Activated naive CD8-positive, alpha-beta T cell treated with anti-CD3 and anti-CD28 coated beads, Interleukin-2, amount 10 ng/mL, durations not matched to agents 7 days and 5 days (primary cell): ENCODE measurements around the gene C1QTNF1. TPM values are rescaled to one million over a fixed set of nuclear protein-coding genes. Genes with fewer than 3 reads are reported as not detected.
"Not testable (repeated sequence)": the region's sequence is repeated elsewhere in the genome, so short reads cannot be mapped to it uniquely, and the experiment has no call there.

Experiments used
- ATAC-seq: fragments of 150-1000 bp; cut with Tn5 transposase; one replicate; pipeline ENCODE4 v1.10.0; 2021; ENCODE audit warnings: low read depth, moderate library complexity
- POLR2A ChIA-PET: fragments of 350-600 bp; sonication (Branson Sonifier 250); formaldehyde crosslinking; loops from one replicate; lab custom pipeline; 2021; ENCODE audit warnings: antibody characterized with exemption; lab: Charles Lee
- DNase-seq: peaks from one replicate; pipeline ENCODE4 v3.0.0; 2021
- H3K27ac Mint-ChIP-seq: one replicate; pipeline ENCODE4 v1.8.0; 2022; ENCODE audit warnings: mild to moderate bottlenecking, mixed read lengths
- H3K27me3 Mint-ChIP-seq: one replicate; pipeline ENCODE4 v1.8.0; 2022; ENCODE audit warnings: mild to moderate bottlenecking, moderate library complexity, mixed read lengths
- H3K36me3 Mint-ChIP-seq: one replicate; pipeline ENCODE4 v1.8.0; 2021; ENCODE audit warnings: mild to moderate bottlenecking, mixed read lengths
- H3K4me1 Mint-ChIP-seq: one replicate; pipeline ENCODE4 v1.8.0; 2021; ENCODE audit warnings: mixed read lengths
- H3K4me3 Mint-ChIP-seq: one replicate; pipeline ENCODE4 v1.8.0; 2022; ENCODE audit warnings: mild to moderate bottlenecking, moderate library complexity, mixed read lengths
- H3K9me3 Mint-ChIP-seq: one replicate; pipeline ENCODE4 v1.8.0; 2021; ENCODE audit warnings: mixed read lengths
- total RNA-seq, 2 experiments: library from RNA; stranded (reverse); gene quantifications; one replicate each; pipeline ENCODE4 v1.2.3, GENCODE V29; 2021

The C1QTNF1 gene
- total RNA-seq, 2 experiments from 2014 or later, result not detected

DNA sequence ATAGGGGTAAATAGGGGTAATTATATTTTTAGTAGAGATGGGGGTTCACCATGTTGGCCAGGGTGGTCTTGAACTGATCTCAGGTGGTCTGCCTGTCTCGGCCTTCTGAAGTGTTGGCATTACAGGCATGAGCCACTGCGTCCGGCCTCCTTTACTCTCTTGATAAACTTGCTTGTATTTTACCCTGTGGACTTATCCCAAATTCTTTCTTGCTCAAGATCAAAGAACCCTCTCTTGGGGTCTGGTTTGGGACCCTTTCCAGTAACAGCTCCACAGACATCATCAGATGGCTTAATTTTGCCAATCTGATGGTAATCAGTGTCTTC lies 5.6 kb upstream of the C1QTNF1 start:
- H3K4me3 Mint-ChIP-seq, result no peak overlapping the region
- H3K36me3 Mint-ChIP-seq, result peaks cover 1% of the 10 kb centered on the region
- ATAC-seq, result no peak
- peaks cover 3% of the 10 kb centered on the region for H3K4me1 Mint-ChIP-seq
- DNase-seq, result no peak
- H3K27ac Mint-ChIP-seq, result no peak overlapping the region
- POLR2A ChIA-PET, result interaction anchor here (0.6 kb wide), 1 partner anchor 18 kb away, joined by 4 read pairs; no protein-coding TSS in a partner anchor
- H3K9me3 Mint-ChIP-seq, result peaks cover 3% of the 10 kb centered on the region
- peaks cover 45% of the 10 kb centered on the region for H3K27me3 Mint-ChIP-seq

DNA sequence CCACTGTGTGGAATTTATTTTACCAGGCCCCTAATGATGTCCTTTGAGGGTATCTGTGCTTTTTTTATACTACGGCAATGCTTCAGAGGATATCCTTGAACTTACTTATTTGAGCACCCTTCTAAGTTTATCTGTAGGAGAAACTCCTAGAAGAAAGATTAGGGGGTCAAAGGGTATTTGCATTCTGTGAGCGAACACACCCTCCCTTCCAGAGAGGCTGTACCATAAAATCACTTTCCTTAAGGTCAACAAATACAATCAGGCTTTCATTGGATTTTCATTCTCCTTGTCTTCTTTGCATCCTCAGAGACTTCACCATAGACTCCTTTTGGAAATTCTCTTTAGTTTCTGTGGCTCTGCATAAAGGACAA lies 4.7 kb upstream of the C1QTNF1 start:
- no peak for ATAC-seq
- no peaks in the 10 kb centered on the region for H3K36me3 Mint-ChIP-seq
- H3K27ac Mint-ChIP-seq, result no peak overlapping the region
- peaks cover 2% of the 10 kb centered on the region for H3K9me3 Mint-ChIP-seq
- H3K27me3 Mint-ChIP-seq, result peaks cover 48% of the 10 kb centered on the region
- no peak overlapping the region for H3K4me3 Mint-ChIP-seq
- POLR2A ChIA-PET, result no interaction called here
- H3K4me1 Mint-ChIP-seq, result peaks cover 6% of the 10 kb centered on the region
- DNase-seq, result no peak

DNA sequence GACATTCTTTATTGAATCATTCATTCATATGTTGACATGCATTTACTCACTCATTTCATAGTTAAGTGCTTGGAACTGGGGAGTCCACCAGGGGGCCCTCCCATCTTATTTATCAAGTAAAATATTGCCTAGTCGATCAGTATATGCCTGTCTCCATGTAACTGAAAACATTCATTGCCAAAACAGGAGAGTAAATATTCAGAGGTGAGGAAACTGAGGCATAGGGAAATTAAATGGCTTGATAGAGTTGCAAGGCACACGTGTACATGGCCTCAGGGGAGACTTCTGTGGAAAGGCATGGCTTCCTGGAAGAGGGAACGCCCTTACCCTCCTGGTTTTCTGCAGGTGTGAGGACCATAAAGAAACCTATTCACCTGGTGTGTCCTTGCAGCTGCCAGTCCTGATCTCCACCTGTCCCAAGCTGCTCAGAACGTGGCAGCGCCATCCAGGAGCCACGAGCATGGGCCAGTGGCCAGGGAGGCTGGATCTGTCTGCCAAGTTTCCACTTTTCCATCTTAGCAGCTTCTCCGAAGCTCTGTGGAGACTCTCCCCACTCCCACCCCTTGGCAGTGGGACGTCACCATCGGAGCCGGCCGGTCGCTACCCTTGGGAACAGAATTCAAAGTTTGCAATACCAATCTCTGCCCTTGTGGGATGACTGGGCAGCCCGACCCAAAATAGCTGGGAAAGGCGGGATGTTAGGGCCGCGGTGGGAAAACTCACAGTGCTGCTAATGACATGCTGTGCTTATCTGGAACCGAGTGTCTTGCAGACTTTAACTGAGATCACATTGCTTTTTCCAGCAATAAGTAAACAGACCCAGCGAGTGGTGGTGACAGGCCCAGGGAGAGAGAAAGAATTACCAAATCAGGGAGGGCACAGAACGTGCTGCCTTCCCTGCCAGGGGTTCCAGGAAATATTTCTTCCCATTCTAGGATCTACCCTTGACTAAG lies 4.1 kb upstream of the C1QTNF1 start:
- H3K27ac Mint-ChIP-seq, result no peak overlapping the region
- POLR2A ChIA-PET, result no interaction called here

DNA sequence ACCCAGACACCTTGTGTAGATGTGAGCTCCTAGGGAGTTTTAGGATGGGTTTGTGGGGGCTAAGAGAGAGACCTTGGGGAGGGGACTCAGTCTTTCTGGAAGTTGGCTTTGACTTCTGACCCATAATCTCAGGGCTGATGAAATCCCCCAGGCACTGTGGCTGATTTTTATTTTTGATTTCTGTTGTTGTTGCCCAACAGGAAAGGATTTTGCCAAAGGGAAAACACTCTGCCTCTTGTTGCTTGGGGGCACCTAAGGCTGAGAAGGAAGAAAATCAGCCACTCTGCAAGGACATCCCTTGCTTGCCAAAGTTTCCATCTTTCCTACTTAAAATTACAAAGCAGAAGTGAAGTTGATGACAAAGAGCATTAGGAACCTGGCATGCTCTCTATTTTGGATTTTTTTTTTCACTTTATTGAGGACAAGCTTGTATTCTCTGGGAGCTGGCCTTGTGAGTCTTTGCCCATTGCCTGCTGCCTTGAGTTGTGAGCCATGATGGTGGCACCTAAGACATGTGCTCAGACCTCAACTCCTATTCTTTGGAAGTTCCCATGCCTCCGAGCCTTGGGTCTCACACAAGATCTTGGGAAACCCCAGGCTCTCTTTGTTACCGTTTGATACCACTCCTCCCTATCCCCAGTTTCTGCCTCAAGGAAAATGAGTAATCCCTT lies 3.2 kb upstream of the C1QTNF1 start:
- POLR2A ChIA-PET, result no interaction called here
- Mint-ChIP-seq H3K27me3 (peaks cover 56% of the 10 kb centered on the region), H3K36me3 (no peaks in the 10 kb centered on the region), H3K4me3 (no peak overlapping the region), H3K4me1 (peaks cover 8% of the 10 kb centered on the region), H3K9me3 (peaks cover under 1% of the 10 kb centered on the region), H3K27ac (no peak overlapping the region)
- DNase-seq, result no peak
- no peak for ATAC-seq

More for the DNA sequence above, 4.1 kb upstream of the C1QTNF1 start:
- Mint-ChIP-seq H3K27me3 (peaks cover 52% of the 10 kb centered on the region), H3K4me1 (peaks cover 8% of the 10 kb centered on the region), H3K9me3 (peaks cover 2% of the 10 kb centered on the region), H3K36me3 (no peaks in the 10 kb centered on the region), H3K4me3 (no peak overlapping the region)
- DNase-seq (no peak), ATAC-seq (peak; percentile 39)

DNA sequence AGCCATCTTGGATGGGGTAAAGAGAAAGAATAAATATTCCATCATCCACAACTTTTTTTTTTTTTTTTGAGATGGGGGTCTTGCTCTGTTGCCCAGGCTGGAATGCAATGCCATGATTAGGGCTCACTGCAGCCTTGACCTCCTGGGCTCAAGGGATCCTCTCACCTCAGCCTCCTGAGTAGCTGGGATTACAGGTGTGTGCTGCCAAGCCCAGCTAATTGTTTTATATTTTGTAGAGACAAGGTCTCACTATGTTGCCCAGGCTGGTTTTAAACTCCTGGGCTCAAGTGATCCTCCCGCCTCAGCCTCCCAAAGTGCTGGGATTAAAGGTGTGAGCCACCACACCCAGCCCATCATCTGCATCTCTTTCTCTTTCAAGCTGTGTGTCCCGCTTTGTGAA lies 2.0 kb upstream of the C1QTNF1 start:
- H3K27ac Mint-ChIP-seq, H3K4me3 Mint-ChIP-seq, ATAC-seq, H3K36me3 Mint-ChIP-seq, H3K4me1 Mint-ChIP-seq, H3K9me3 Mint-ChIP-seq, POLR2A ChIA-PET, DNase-seq: not testable (repeated sequence)
- peaks cover 59% of the 10 kb centered on the region for H3K27me3 Mint-ChIP-seq

DNA sequence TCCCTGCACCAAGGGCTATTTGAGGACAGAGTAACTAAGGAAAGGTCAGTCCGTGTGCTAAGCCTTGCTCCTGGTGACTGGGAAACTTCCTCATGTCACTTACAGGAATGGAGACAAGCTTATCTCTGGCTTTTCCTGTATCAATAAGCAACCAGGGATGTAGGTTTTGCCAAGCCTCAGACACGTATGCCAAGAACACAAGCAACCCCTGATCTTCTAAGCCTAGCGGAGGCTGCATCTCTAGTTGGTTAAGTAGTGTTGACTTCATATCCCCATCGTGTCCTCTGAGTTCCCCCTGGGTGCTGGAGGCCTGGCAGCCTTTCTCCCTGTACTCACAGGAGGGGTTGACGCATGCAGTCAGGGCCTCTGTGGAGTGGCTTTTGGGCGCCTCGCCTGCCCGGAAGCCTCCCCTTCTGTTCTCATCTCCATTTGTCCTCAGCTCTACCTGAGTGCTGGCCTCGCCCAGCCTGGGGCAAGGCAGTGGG lies 1.4 kb upstream of the C1QTNF1 start:
- Mint-ChIP-seq H3K27me3 (peaks cover 59% of the 10 kb centered on the region), H3K27ac (no peak overlapping the region), H3K36me3 (no peaks in the 10 kb centered on the region), H3K4me1 (peaks cover 8% of the 10 kb centered on the region), H3K9me3 (no peaks in the 10 kb centered on the region), H3K4me3 (no peak overlapping the region)
- POLR2A ChIA-PET, result no interaction called here
- ATAC-seq (no peak), DNase-seq (no peak)

DNA sequence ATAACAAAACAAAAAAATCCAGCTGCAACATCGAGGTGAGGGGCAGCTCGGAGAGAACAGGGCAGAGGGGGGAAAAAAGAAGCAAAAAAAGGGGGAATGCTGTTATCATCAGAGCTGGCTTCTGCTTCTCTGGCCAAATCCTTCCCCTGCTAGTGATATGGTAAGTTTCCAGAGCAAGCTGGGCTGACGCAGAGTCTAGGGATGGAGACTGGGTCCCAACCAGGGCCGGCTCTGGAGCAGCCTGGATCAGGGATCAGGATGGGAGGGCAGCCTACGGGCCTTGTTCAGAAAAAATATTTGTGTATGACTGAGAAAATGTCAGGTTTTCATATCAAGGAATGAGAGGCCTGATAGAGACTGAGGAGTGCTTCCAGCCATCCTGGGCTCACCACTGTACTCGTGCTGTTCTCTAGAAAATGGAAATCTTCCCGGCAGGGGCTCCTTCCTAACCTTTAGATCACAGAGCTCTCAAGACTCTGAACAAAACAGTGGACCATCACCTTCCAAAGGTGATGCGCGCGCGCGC lies 726 bp upstream of the C1QTNF1 start:
- no peak for ATAC-seq
- Mint-ChIP-seq H3K4me1 (peaks cover 8% of the 10 kb centered on the region), H3K4me3 (peak overlapping the region; percentile 5), H3K9me3 (no peaks in the 10 kb centered on the region), H3K27ac (no peak overlapping the region), H3K27me3 (peaks cover 54% of the 10 kb centered on the region), H3K36me3 (no peaks in the 10 kb centered on the region)
- no peak for DNase-seq
- POLR2A ChIA-PET, result no interaction called here

DNA sequence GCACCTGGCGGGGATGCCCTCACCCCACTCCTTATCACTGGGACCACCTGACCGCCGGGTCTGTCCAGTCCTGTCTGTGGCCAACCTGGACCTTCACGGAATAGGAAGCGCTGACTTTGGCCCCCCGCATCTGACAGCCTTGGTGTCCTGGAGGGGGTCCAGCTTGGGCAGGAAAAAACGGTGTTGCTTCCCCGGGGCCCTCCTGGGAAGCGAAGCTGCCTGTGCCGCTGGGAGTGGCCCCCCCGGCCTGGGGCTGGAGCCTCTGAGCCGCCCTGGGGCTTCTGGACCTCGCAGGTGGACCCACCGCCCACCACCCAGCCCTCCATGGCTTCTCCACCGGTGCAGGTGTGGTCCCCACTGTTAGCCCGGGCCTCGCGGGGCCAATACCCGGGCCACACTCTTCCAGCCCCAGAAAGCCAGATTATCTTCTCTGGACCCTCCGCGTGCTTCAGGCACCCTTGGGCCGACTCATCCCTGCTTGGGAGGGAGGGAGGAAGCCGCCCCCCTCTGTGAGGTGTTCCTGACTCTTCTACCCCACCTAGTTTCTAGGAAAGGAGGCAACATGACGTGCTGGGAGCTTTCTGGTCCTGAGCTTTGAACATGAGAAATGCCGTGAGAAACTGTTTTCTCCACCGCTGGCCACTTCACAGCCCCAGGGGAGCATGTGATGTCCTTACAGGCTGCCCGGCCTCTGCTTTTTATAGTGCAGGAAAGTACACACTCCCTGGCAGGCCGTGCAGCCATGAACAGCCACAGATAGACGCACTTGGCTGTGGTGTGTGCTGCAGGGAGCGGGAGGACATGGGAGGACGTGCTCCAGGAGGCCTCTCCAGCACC lies 1.1 kb downstream of the C1QTNF1 start:
- peak overlapping the region; percentile 79 for H3K4me3 Mint-ChIP-seq
- H3K27me3 Mint-ChIP-seq, result peaks cover 52% of the 10 kb centered on the region
- ATAC-seq, result no peak
- POLR2A ChIA-PET, result no interaction called here
- peaks cover 5% of the 10 kb centered on the region for H3K4me1 Mint-ChIP-seq
- no peaks in the 10 kb centered on the region for H3K36me3 Mint-ChIP-seq
- H3K27ac Mint-ChIP-seq, result no peak overlapping the region
- H3K9me3 Mint-ChIP-seq, result no peaks in the 10 kb centered on the region
- DNase-seq, result no peak

DNA sequence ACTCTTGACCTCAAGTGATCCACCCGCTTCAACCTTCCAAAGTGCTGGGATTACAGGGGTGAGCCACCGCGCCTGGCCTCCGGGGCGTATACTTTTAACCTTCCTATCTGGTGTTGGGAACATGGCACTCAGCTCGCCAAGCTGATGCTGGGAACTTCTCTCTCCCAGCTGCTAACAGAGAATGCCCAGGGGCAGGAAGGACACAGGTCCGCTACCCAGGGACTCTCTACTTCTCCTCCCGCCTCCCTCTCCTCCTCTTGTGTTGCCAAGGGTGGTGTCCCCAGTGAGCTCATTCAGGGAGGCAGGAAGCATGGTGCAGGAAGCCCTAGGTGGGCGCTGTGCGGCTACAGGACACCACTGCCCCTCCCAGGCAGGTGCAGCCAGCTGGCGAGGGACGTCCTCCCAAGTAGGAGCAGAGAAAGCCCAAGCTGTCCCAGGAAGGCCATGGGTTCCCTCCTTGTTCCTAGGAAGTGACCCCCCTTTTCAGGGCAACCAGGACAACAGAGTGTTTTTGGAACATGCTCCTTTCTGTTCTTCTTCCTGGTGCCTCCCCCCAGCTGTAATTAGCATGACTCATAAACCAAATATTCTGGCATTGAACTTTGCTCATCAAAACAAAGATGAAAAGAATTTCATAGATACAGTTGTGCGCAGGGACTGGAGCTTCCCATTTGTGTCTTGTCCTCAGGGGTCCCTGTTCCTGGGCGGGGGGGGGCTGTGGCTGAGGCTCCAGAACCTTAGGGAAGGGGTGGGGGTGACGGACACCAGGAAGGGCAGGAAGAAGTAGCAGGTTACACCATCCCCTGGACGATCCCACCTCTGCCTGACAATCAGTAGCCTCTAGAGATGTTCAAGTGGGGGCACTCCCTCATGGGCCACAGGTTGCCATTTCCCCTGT lies 2.7 kb downstream of the C1QTNF1 start:
- H3K36me3 Mint-ChIP-seq, result no peaks in the 10 kb centered on the region
- H3K27me3 Mint-ChIP-seq, result peaks cover 46% of the 10 kb centered on the region
- H3K9me3 Mint-ChIP-seq, result no peaks in the 10 kb centered on the region
- DNase-seq (no peak), ATAC-seq (no peak)
- peaks cover 5% of the 10 kb centered on the region for H3K4me1 Mint-ChIP-seq
- H3K4me3 Mint-ChIP-seq, result no peak overlapping the region
- POLR2A ChIA-PET, result no interaction called here
- H3K27ac Mint-ChIP-seq, result no peak overlapping the region

DNA sequence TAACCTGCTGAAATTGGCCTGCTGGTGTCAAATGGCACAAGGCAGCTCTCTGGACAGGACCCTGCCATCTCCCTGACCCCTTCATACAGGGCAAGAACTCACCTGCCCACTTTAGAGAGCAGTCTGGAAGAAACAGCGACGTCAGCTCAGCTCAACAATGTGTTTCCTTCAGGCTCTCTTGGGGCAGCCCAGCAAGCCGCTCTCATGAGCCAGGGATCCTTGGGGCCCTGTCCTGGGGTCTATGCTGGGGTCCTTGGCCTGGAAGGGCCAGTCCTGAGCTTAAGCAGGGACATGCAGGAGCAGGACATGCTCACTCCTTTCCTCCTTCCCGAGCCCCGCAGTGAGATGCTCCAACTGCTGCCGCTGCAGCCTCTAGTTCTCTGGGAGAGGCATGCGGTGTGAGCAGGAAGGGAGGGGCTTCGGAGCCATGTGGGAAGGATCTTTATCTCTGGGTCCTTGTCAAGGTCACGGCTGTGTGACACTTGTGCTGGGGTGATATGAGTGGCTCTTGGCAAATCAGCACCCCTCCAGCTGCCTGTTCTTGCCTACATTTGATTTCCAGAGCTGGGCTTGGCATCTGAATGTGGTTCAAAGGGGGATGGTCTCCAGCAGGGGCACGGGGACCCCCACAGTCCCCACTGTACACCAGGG lies 3.4 kb downstream of the C1QTNF1 start:
- no peak for ATAC-seq
- POLR2A ChIA-PET, result no interaction called here
- H3K36me3 Mint-ChIP-seq, result no peaks in the 10 kb centered on the region
- peaks cover 42% of the 10 kb centered on the region for H3K27me3 Mint-ChIP-seq
- H3K4me3 Mint-ChIP-seq, result no peak overlapping the region
- H3K9me3 Mint-ChIP-seq, result no peaks in the 10 kb centered on the region
- H3K27ac Mint-ChIP-seq, result no peak overlapping the region
- DNase-seq, result no peak
- H3K4me1 Mint-ChIP-seq, result peaks cover 5% of the 10 kb centered on the region

DNA sequence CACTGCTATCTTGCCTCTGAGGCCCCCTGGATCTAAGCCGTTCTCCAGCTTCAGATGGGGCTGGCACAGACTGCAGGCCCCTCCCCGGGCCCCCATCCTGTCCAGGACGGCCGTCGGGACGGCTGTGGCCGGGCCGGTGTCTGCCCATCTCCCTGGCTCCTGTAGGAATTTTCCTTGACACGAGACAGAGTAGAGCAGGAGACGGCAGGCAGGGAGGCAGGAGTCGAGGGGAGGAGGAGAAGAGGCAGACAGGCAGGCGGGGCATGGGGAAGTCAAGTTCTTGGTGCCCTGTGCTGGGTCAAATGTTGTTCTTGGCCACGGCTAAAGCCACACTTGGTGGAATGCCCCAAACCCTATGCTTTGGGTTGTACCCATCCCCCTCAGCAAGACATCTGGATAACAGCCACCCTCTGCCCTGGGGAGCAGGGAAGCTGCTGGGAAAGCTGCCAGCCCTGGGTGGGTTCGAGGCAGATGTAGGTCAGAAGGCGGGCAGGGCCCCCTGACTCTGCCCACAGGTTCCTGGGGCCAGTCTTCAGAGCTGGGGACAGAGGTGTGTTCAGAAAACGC lies 4.0 kb downstream of the C1QTNF1 start:
- Mint-ChIP-seq H3K9me3 (no peaks in the 10 kb centered on the region), H3K36me3 (no peaks in the 10 kb centered on the region), H3K4me3 (no peak overlapping the region), H3K27ac (no peak overlapping the region), H3K27me3 (peaks cover 38% of the 10 kb centered on the region), H3K4me1 (peaks cover 5% of the 10 kb centered on the region)
- ATAC-seq, result no peak
- POLR2A ChIA-PET, result no interaction called here
- no peak for DNase-seq
